K562 (cell line): ENCODE data around the gene CHTOP. TPM values are rescaled to one million over a fixed set of nuclear protein-coding genes. Genes with fewer than 3 reads are reported as not detected.

Experiments used
- BRF1 ChIP-seq: IDR thresholded peaks from 3 replicates; pipeline ENCODE4 v1.6.1; 2011; ENCODE audit warnings: borderline replicate concordance, mild to moderate bottlenecking; ENCODE audit not compliant: insufficient read length; ENCODE audit errors: extremely low read depth
- GABPB1 ChIP-seq: sonication (generic); formaldehyde crosslinking; IDR thresholded peaks from 2 replicates; pipeline ENCODE4 v1.8.0; 2022; ENCODE audit warnings: mild to moderate bottlenecking, missing genetic modification reagents
- GMEB1 ChIP-seq: fragments of 250-450 bp; sonication (Bioruptor Pico); IDR thresholded peaks from 2 replicates; pipeline ENCODE4 v1.4.0; 2020; ENCODE audit warnings: mild to moderate bottlenecking
- HMBOX1 ChIP-seq: sonication (generic); IDR thresholded peaks from 2 replicates; pipeline ENCODE4 v1.6.1; 2016
- ILF3 ChIP-seq: fragments of 450-650 bp; IDR thresholded peaks from 2 replicates; pipeline ENCODE4 v1.6.1; 2018; ENCODE audit warnings: antibody characterized with exemption, mild to moderate bottlenecking, moderate library complexity, borderline replicate concordance
- KLF16 ChIP-seq: IDR thresholded peaks from 2 replicates; pipeline ENCODE4 v1.6.1; 2016; ENCODE audit warnings: antibody characterized with exemption
- MEIS2 ChIP-seq: fragments of 450-650 bp; IDR thresholded peaks from 2 replicates; pipeline ENCODE4 v1.6.1; 2014; ENCODE audit warnings: mild to moderate bottlenecking; ENCODE audit not compliant: partially characterized antibody
- NONO ChIP-seq, 2 experiments: fragments of 200-400 bp in 1 of 2; fragments of 450-650 bp in 1 of 2; formaldehyde crosslinking in 1 of 2; IDR thresholded peaks; 2 replicates each; pipeline ENCODE4 v1.6.1; 2017; ENCODE audit warnings: low read depth in 2 of 2, mild to moderate bottlenecking in 2 of 2, moderate library complexity in 2 of 2, low read length in 1 of 2
- PHB2 ChIP-seq: fragments of 450-650 bp; IDR thresholded peaks from 2 replicates; pipeline ENCODE4 v1.6.1; 2017; ENCODE audit warnings: low read depth
- POLR2G ChIP-seq: fragments of 200-400 bp; formaldehyde crosslinking; IDR thresholded peaks from 2 replicates; pipeline ENCODE4 v1.6.1; 2017; ENCODE audit warnings: low read depth, mild to moderate bottlenecking, antibody characterized with exemption, low read length, moderate library complexity
- RFX1 ChIP-seq: fragments of 450-650 bp; IDR thresholded peaks from 2 replicates; pipeline ENCODE4 v1.6.1; 2016; ENCODE audit warnings: mild to moderate bottlenecking, moderate library complexity
- SPI1 ChIP-seq: IDR thresholded peaks from 2 replicates; pipeline ENCODE4 v1.6.1; 2011; ENCODE audit warnings: low read depth, low read length, control low read depth, borderline replicate concordance
- TCF15 ChIP-seq: fragments of 250-450 bp; sonication (Bioruptor Pico); IDR thresholded peaks from 2 replicates; pipeline ENCODE4 v1.8.0; 2022; ENCODE audit warnings: moderate library complexity, mild to moderate bottlenecking, inconsistent platforms
- TEAD2 ChIP-seq: fragments of 450-650 bp; IDR thresholded peaks from 2 replicates; pipeline ENCODE4 v1.6.1; 2016; ENCODE audit warnings: missing genetic modification characterization, control low read depth, missing compliant biosample characterization
- THRA ChIP-seq: fragments of 450-650 bp; IDR thresholded peaks from 2 replicates; pipeline ENCODE4 v1.6.1; 2017; ENCODE audit warnings: mild to moderate bottlenecking, moderate library complexity
- TSHZ1 ChIP-seq: fragments of 250-450 bp; sonication (Bioruptor Pico); IDR thresholded peaks from 2 replicates; pipeline ENCODE4 v1.4.0; 2020; ENCODE audit warnings: mild to moderate bottlenecking, moderate library complexity
- ZHX1 ChIP-seq: fragments of 150-350 bp; conservative IDR thresholded peaks from 2 replicates; pipeline ENCODE4 v1.6.1; 2014; ENCODE audit warnings: low read length
- ZNF239 ChIP-seq: fragments of 250-450 bp; sonication (Bioruptor Pico); IDR thresholded peaks from 2 replicates; pipeline ENCODE4 v1.4.0; 2020; ENCODE audit warnings: mild to moderate bottlenecking
- ZNF57 ChIP-seq: fragments of 450-650 bp; formaldehyde crosslinking; IDR thresholded peaks from 2 replicates; pipeline ENCODE4 v1.4.0; 2020; ENCODE audit warnings: mild to moderate bottlenecking, moderate library complexity
- polyA plus RNA-seq, 8 experiments: library from polyadenylated mRNA; depleted of rRNA in 4 of 8; stranded (reverse) in 5 of 8; unstranded in 3 of 8; fragments of >200 nt; fragmentation: Nextera tagmentation in 2 of 8; fragmentation: Illumina TruSeq in 1 of 8; extraction: Ambion mirVana in 2 of 8; extraction: Trizol in 1 of 8; gene quantifications; 2 replicates each; pipeline versions ENCODE4 v1.2.1 to v1.2.3, GENCODE V29; 2011 to 2014; ENCODE audit warnings: inconsistent platforms in 1 of 8, missing spikeins in 1 of 8
- total RNA-seq, 7 experiments: library from RNA; depleted of rRNA in 6 of 7; stranded (reverse); fragments of >200 nt in 6 of 7; fragmentation: Illumina TruSeq in 2 of 7; extraction: Trizol in 2 of 7; gene quantifications; 2 replicates each; pipeline versions ENCODE4 v1.2.1 to v1.2.3, GENCODE V29; 2011 to 2021; ENCODE audit warnings: low replicate concordance in 1 of 7

Gene CHTOP
- total and polyA plus RNA-seq, 9 of the 15 experiments (the other 6 are each of a cell fraction or from before 2014, with no cell fraction given): 10.2 to 91.8 (median 60.8) TPM

- TF ChIP-seq GMEB1 (no peak), MEIS2 (no peak), HMBOX1 (no peak), ILF3 (no peak), SPI1 (no peak), RFX1 (no peak), ZNF239 (CRISPR knock-in tag) (no peak), TSHZ1 (CRISPR knock-in tag) (no peak), KLF16 (no peak), NONO (IDR thresholded peaks at IDR 0.05; ENCODE audit: low read depth in 2 of 2, low read length in 1 of 2) (no peak), GABPB1 (peak; percentile 10; the same call in 1 of the 2 replicates), PHB2 (no peak), THRA (no peak), ZNF57 (CRISPR knock-in tag) (no peak), TCF15 (CRISPR knock-in tag) (no peak), BRF1 (no peak), ZHX1 (no peak), POLR2G (no peak), TEAD2 (no peak)
Observed at GRCh38 chr1:153626477-153626903, 7.4 kb upstream of the CHTOP start (continued).
